Smooth muscle cell (in vitro differentiated cells): Measurements from ENCODE around the gene PPP1R16B. TPM values are rescaled to one million over a fixed set of nuclear protein-coding genes. Genes with fewer than 3 reads are reported as not detected.

Source experiments
- DNase-seq: peaks from one replicate; lab custom pipeline; 2025; ENCODE audit not compliant: unreplicated experiment; lab: John Stamatoyannopoulos, UW
- H2AFZ ChIP-seq: fragments of 200-600 bp; sonication (generic); 2 replicates; pipeline ENCODE4 v1.6.0; 2016; ENCODE audit warnings: antibody characterized with exemption, low read depth, mild to moderate bottlenecking
- H3F3A ChIP-seq: fragments of 200-600 bp; sonication (generic); 2 replicates; pipeline ENCODE4 v1.6.0; 2017; ENCODE audit warnings: antibody characterized with exemption, low read depth
- H3K27ac ChIP-seq: fragments of 200-600 bp; sonication (generic); 2 replicates; pipeline ENCODE4 v1.5.1; 2016; ENCODE audit warnings: low read depth, mild to moderate bottlenecking
- H3K27me3 ChIP-seq: fragments of 200-600 bp; sonication (generic); 2 replicates; pipeline ENCODE4 v1.6.1; 2016; ENCODE audit warnings: low read depth, mild to moderate bottlenecking
- H3K36me3 ChIP-seq: fragments of 200-600 bp; sonication (generic); 2 replicates; pipeline ENCODE4 v1.5.1; 2016; ENCODE audit warnings: low read depth
- H3K4me1 ChIP-seq: fragments of 200-600 bp; sonication (generic); 2 replicates; pipeline ENCODE4 v1.5.1; 2016; ENCODE audit warnings: low read depth
- H3K4me2 ChIP-seq: fragments of 200-600 bp; sonication (generic); 2 replicates; pipeline ENCODE4 v1.6.0; 2016; ENCODE audit warnings: mild to moderate bottlenecking
- H3K4me3 ChIP-seq: fragments of 200-600 bp; sonication (generic); 2 replicates; pipeline ENCODE4 v1.5.1; 2016; ENCODE audit warnings: mild to moderate bottlenecking
- H3K79me2 ChIP-seq: fragments of 200-600 bp; sonication (generic); 2 replicates; pipeline ENCODE4 v1.6.0; 2016; ENCODE audit warnings: low read depth, mild to moderate bottlenecking
- H3K9ac ChIP-seq: fragments of 200-600 bp; sonication (generic); 2 replicates; pipeline ENCODE4 v1.6.0; 2016; ENCODE audit warnings: low read depth
- H3K9me3 ChIP-seq: fragments of 200-600 bp; sonication (generic); replicated peaks from 2 replicates; pipeline ENCODE4 v1.5.1; 2016; ENCODE audit warnings: low read depth
- H4K20me1 ChIP-seq: fragments of 200-600 bp; sonication (generic); 2 replicates; pipeline ENCODE4 v1.6.0; 2016; ENCODE audit warnings: low read depth
- WGBS: methylation state at CpG from one replicate; pipeline ENCODE4 v1.1.7; 2016; ENCODE audit warnings: low lambda C conversion rate; 5-methylcytosine and 5-hydroxymethylcytosine counted together
- polyA plus RNA-seq: library from polyadenylated mRNA; unstranded; fragments of >200 nt; fragmentation: Nextera tagmentation; extraction: Ambion mirVana; gene quantifications from 2 replicates; pipeline ENCODE4 v1.2.1, GENCODE V29; 2016
- total RNA-seq: library from RNA; depleted of rRNA; stranded (reverse); fragments of >200 nt; gene quantifications from 2 replicates; pipeline ENCODE4 v1.2.3, GENCODE V29; 2014
- TF ChIP-seq, protein P1 (sequence below): fragments of 200-600 bp; sonication (generic); IDR thresholded peaks from 2 replicates; pipeline ENCODE4 v1.5.1; 2017; ENCODE audit warnings: borderline replicate concordance, mild to moderate bottlenecking, antibody characterized with exemption; ENCODE audit not compliant: insufficient read depth, poor library complexity, severe bottlenecking

PPP1R16B gene
- total and polyA plus RNA-seq, 2 experiments from 2014 or later = not detected

GRCh38 chr20:38829296-38829875 lies 23.9 kb downstream of the PPP1R16B start:
- no peak overlapping the region for H3K4me3 ChIP-seq
- no peak overlapping the region for H2AFZ ChIP-seq

GRCh38 chr20:38830356-38830755 lies 24.9 kb downstream of the PPP1R16B start:
- TF ChIP-seq, protein P1, sequence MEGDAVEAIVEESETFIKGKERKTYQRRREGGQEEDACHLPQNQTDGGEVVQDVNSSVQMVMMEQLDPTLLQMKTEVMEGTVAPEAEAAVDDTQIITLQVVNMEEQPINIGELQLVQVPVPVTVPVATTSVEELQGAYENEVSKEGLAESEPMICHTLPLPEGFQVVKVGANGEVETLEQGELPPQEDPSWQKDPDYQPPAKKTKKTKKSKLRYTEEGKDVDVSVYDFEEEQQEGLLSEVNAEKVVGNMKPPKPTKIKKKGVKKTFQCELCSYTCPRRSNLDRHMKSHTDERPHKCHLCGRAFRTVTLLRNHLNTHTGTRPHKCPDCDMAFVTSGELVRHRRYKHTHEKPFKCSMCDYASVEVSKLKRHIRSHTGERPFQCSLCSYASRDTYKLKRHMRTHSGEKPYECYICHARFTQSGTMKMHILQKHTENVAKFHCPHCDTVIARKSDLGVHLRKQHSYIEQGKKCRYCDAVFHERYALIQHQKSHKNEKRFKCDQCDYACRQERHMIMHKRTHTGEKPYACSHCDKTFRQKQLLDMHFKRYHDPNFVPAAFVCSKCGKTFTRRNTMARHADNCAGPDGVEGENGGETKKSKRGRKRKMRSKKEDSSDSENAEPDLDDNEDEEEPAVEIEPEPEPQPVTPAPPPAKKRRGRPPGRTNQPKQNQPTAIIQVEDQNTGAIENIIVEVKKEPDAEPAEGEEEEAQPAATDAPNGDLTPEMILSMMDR = no peak
- Histone ChIP-seq H3K27ac (no peak overlapping the region), H3F3A (no peaks in the 10 kb centered on the region), H4K20me1 (no peaks in the 10 kb centered on the region), H3K79me2 (no peaks in the 10 kb centered on the region), H3K4me3 (no peak overlapping the region), H3K27me3 (peaks cover 10% of the 10 kb centered on the region), H3K9me3 (no peaks in the 10 kb centered on the region), H3K4me2 (no peak overlapping the region), H3K9ac (no peak overlapping the region), H3K4me1 (peaks cover 11% of the 10 kb centered on the region), H3K36me3 (no peaks in the 10 kb centered on the region), H2AFZ (no peak overlapping the region)
- no peak for DNase-seq
- 91% methylated on average over 1 of the region's 1 CpG for WGBS

More at GRCh38 chr20:38829296-38829875, 23.9 kb downstream of the PPP1R16B start:
- Histone ChIP-seq H3K4me2 (no peak overlapping the region), H3F3A (no peaks in the 10 kb centered on the region), H4K20me1 (no peaks in the 10 kb centered on the region), H3K79me2 (no peaks in the 10 kb centered on the region), H3K9me3 (no peaks in the 10 kb centered on the region), H3K36me3 (no peaks in the 10 kb centered on the region), H3K9ac (no peak overlapping the region), H3K27me3 (peaks cover 18% of the 10 kb centered on the region), H3K4me1 (peaks cover 12% of the 10 kb centered on the region), H3K27ac (no peak overlapping the region)
- DNase-seq = no peak
- TF ChIP-seq, protein P1 = no peak
- WGBS = 95% methylated on average over 7 of the region's 7 CpGs

DNA sequence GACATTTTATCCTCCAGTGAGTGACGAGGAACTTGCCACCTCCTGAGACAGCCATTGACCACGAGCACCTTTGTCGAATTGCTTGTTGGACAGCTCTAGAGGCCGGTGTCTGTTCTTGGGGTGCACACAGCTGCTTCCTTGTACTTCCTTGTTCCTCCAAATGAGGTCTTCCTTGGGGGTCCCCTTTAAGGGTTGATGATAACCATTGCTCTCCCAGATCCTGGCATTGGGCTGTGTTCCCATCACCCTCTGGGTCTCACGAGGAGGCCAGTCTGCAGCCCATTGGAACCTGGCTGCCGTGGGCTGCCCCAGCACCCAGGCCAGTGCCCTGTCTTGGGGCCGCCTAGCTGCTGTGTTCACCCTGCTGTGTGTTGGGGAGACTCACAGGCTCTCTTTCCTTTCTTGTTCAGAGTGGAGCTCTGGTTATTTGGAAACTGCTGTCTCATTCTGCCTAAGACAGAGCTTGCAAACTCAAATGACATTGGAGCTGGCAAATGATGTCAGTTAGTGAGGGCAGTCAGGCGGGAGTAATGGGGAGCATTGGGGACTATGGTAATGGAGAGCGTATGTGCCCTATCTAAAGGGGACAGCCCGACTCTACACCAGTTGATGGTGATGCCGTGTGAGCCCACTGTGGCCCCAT lies 25.7 kb downstream of the PPP1R16B start:
- H3K4me3 ChIP-seq = no peak overlapping the region
- no peak overlapping the region for H2AFZ ChIP-seq
- H3K9me3 ChIP-seq = no peaks in the 10 kb centered on the region
- 93% methylated on average over 11 of the region's 11 CpGs for WGBS
- H3K4me1 ChIP-seq = peaks cover 3% of the 10 kb centered on the region
- no peaks in the 10 kb centered on the region for H3F3A ChIP-seq
- H4K20me1 ChIP-seq = no peaks in the 10 kb centered on the region
- no peaks in the 10 kb centered on the region for H3K79me2 ChIP-seq
- TF ChIP-seq, protein P1 = no peak
- H3K9ac ChIP-seq = no peak overlapping the region
- H3K27me3 ChIP-seq = peaks cover 10% of the 10 kb centered on the region
- no peaks in the 10 kb centered on the region for H3K36me3 ChIP-seq
- H3K27ac ChIP-seq = no peak overlapping the region
- H3K4me2 ChIP-seq = no peak overlapping the region
- no peak for DNase-seq

DNA sequence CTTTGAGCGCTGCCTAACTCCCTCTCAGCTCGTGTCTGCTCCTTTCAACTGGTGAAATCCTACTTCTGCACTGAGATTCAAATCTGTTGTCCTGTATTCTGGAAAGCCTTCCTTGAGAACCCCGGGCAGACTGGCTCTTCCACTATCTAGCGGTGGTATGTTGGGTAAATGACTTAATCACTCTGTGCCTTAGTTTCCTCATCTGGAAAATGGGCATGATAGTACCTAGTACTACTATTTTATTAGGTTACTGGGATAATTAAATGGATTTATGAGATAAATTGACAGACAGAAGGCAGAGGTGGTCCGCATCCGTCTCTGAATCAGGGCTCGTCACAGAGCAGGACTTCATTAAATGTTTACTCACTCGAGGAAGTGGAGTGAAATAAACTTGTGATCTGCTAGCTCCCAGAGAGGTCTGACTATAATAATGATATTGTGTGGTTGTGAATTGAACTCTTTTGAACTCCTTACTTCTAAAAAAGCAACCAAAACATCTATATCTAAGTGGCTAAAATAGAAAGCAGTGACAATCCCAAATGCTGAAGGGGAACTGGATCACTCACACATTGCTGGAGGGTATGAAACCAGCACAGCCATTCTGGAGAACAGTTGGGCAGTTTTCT lies 26.6 kb downstream of the PPP1R16B start:
- Histone ChIP-seq H2AFZ (no peak overlapping the region), H4K20me1 (no peaks in the 10 kb centered on the region), H3F3A (no peaks in the 10 kb centered on the region), H3K9me3 (no peaks in the 10 kb centered on the region), H3K36me3 (no peaks in the 10 kb centered on the region), H3K4me1 (no peaks in the 10 kb centered on the region), H3K27ac (no peak overlapping the region), H3K79me2 (no peaks in the 10 kb centered on the region), H3K27me3 (peaks cover 10% of the 10 kb centered on the region), H3K4me3 (no peak overlapping the region), H3K4me2 (no peak overlapping the region), H3K9ac (no peak overlapping the region)
- 89% methylated on average over 8 of the region's 8 CpGs for WGBS
- TF ChIP-seq, protein P1 = no peak
- DNase-seq = no peak
